ENCODE results near the gene MICALL2.

DNA sequence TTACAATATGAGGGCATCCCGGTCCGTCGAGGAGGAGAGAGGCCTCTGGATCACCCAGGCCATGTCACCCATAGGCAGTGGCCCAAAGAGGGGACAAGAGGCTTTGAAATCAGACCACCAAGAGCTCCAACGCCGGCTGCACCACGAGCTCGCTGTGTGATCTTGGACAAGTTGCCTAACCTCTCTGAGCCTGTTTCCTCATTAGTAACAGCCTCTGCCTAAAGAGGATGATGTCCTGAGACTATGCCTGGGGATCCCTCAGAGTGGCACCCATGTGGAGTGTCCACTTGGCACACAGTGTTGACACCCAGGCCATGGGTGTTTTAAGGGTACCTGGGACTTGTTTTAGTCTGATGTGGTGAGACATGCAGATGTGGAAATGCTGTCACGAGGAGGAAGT lies 50.8 kb downstream of the MICALL2 start:
- no peak for TF ChIP-seq MXI1 (conservative IDR thresholded peaks at IDR 0.05; ENCODE audit: poor library complexity, severe bottlenecking)
- TF ChIP-seq, protein P1, sequence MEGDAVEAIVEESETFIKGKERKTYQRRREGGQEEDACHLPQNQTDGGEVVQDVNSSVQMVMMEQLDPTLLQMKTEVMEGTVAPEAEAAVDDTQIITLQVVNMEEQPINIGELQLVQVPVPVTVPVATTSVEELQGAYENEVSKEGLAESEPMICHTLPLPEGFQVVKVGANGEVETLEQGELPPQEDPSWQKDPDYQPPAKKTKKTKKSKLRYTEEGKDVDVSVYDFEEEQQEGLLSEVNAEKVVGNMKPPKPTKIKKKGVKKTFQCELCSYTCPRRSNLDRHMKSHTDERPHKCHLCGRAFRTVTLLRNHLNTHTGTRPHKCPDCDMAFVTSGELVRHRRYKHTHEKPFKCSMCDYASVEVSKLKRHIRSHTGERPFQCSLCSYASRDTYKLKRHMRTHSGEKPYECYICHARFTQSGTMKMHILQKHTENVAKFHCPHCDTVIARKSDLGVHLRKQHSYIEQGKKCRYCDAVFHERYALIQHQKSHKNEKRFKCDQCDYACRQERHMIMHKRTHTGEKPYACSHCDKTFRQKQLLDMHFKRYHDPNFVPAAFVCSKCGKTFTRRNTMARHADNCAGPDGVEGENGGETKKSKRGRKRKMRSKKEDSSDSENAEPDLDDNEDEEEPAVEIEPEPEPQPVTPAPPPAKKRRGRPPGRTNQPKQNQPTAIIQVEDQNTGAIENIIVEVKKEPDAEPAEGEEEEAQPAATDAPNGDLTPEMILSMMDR (IDR thresholded peaks at IDR 0.05; ENCODE audit: poor library complexity, severe bottlenecking) = no peak
- no peak for TF ChIP-seq EZH2 (IDR thresholded peaks at IDR 0.05; ENCODE audit: borderline replicate concordance, insufficient read depth, low read length, poor library complexity, severe bottlenecking)
- TF ChIP-seq RAD21 (conservative IDR thresholded peaks at IDR 0.05) = no peak
- no peak for TF ChIP-seq EP300 (conservative IDR thresholded peaks at IDR 0.05; ENCODE audit: poor library complexity, severe bottlenecking)
- no peak for TF ChIP-seq POLR2AphosphoS5 (IDR thresholded peaks at IDR 0.05)
- TF ChIP-seq REST (IDR thresholded peaks at IDR 0.05; ENCODE audit: borderline replicate concordance) = no peak
- no peak for TF ChIP-seq SMC3 (conservative IDR thresholded peaks at IDR 0.05; ENCODE audit: poor library complexity)

All from neural cell (in vitro differentiated cells).